AML-193 (cell line): Measurements from ENCODE around the gene MVB12B.

Source experiments
- DNase-seq, 2 experiments: peaks; one replicate each; lab custom pipeline; 2025; lab: John Stamatoyannopoulos, UW

Gene MVB12B

GRCh38 chr9:126506361-126507317 is 180.0 kb downstream of the MVB12B start:
- no peak for DNase-seq

- DNase-seq = no peak
Measured at GRCh38 chr9:126507318-126508109, 180.9 kb downstream of the MVB12B start.

- DNase-seq = no peak
Measured at GRCh38 chr9:126508171-126508591, 181.6 kb downstream of the MVB12B start.

- no peak for DNase-seq
Measured at GRCh38 chr9:126508928-126509327, 182.3 kb downstream of the MVB12B start.

DNA sequence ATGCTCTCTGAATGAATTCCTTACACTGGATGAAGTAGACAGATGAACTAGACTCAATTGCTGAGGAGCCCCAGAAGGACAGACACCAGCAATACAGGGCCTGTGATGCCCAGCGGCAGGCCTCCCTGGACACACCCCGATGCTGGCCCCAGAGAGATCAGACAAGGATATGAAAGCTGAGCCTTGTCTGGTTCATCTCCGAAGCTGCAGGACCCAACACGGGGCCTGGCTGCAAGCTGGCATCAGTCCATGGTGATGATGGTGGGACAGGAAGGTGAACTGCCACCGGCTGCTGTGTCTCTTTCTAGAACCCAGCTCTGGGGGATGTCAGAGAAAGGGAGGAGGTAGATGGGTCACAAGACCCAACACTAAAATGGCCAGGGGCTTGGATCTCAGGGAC is 183.1 kb downstream of the MVB12B start:
- no peak for DNase-seq

DNA sequence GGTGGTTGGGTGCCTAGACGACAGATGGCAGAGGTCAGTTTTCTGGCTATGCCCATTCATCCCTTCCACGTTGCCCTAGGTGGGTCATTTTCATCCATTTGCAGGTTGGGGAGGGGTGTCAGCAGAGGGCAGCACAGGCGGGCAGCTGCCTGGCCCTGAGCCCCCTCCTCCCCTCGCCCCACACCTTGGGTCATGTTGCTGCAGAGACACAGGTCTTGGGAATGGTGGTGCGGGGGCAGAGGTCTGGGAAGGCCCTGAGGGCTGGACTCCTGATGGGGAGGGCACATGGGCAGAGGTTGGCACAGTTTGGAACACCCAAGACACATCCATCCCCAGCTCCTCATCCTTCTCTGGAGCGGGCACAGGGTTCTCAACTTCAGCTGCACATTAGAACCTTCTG is 183.9 kb downstream of the MVB12B start:
- no peak for DNase-seq

- DNase-seq = no peak
Measured at GRCh38 chr9:126511411-126511810, 184.8 kb downstream of the MVB12B start.

DNA sequence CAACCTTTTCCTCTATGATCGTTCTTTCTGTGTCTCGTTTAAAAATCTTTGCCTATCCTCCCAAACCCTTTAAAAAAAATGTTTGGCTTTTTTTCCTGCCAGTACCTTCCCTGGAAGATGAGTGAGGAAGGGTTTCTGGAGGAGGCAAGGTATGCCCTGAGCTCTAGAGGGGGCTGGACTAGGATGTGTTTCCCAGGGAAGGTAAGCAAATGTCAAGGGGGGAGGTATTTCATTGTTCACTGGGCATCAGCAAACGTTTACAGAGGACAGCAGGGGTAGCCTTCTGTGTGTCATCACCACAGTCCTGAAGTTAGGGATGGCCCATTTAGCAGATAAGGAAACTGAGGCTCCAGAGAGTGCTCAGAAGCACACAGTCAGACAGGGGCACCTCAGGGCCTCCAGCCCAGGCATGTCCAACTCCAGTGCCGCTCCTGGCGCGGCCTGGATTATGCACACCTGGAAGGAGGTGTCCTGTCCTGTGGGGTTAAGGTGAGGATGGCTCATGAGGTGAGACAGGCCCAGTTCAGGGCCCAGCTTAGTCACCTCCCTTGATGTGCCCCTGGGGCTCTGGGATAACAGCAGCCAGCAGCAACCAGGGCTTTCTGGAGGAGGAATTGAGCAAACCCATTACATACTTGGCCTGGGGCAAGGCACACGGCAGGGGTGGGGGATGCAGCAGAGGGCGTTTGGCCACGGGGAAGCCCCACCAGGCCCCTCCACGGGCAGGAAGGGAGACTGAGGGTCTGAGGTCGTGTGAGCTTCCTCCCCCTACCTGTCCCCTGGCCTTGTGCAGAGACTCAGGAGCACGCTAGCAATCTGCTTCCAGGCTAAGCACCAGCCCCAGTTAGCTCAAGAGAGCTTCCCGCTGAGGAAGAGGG is 186.8 kb downstream of the MVB12B start:
- DNase-seq = no peak

GRCh38 chr9:126514037-126514821 is 187.6 kb downstream of the MVB12B start:
- DNase-seq = no peak

- DNase-seq = no peak
Measured at GRCh38 chr9:126515001-126515872, 188.6 kb downstream of the MVB12B start.

DNA sequence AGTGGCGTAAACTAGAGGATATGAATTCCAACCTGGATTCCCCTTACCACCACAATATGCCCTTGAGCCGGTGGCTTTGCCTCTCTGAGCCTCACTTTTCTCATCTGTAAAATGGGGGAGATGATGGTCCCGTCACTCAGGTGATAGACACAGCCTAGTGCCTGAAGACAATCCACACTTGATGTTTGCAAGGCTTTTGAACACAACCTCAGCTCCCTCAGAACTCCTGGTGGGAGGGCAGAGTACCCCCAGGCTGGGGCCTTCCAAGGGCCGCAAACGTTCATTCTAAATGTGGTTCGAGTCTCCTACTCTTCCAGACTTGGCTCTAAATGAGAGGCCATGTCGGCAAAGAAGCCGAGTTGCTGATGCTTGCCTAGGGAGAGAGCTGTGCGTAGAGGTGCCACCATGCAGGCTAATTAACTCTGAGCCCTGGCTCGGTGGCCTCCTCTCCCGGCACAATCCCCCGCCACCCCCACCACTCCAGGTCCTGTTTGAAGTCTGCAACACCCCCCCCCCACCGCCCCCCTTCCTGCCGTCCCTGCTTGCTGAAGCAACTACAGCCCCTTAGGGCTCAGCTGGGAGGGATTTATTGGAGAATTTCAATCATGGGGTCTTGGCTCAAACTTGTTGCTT is 189.4 kb downstream of the MVB12B start:
- no peak for DNase-seq

DNA sequence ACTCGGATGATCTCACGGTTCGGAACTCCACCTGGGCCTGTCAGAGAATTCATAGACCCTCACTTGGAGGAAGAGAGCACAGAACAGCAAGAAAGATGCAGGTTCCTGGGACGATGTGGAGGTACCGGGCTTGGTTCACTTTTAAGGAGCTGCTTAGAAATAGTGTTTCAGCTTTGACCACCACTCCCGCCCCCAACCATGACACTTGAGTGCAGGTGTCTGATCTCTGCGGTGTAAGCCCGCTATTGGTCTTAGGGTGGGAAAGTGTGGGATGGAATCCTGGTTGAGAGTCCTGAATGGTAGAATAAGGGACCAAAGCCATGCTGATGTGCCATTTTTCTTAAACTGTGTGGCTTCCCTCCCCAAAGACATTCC is 189.9 kb downstream of the MVB12B start:
- DNase-seq = no peak

DNA sequence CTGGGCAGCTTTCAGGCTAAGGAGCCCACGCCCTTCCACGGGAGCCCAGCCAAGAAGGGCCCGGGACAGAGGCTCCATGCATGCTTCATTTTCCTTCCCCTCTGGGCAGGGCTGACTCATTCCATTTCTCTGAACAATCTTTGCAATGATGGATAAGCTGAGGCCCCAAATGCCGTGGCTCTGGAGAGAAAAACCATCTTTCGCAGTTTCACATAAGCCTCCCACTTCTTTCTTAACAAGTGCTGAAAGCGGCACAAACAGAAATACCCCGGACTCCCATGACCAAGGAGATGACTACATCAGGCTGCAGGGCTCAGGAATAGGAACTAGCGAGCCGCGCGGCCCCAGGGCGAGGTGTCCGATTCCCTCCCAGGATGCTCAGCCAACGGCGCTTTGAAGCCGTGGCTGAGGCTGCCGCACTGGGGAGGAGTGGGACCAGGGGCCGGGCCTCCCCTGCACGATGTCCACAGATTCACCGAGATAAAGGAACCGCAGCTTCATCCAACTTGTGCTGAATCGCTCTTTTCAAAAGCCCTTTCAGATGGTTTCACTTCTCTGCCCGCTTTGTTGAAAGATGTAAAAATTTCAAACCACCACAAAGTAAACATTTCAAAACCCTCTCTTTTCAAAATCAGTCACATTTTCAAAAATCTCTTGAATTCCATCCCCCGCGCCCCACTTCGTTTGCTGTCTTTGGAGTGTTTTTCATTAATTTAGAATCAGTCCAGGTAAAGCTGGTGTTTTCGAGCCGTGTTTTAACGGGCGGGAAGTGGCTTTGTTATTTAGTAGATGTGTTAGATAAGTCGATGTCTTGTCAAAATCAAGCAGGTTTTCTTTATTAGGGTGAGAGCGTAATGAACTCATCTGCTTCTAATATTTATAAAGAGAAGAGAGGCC is 190.6 kb downstream of the MVB12B start:
- DNase-seq = peak; percentile 36 to 48

DNA sequence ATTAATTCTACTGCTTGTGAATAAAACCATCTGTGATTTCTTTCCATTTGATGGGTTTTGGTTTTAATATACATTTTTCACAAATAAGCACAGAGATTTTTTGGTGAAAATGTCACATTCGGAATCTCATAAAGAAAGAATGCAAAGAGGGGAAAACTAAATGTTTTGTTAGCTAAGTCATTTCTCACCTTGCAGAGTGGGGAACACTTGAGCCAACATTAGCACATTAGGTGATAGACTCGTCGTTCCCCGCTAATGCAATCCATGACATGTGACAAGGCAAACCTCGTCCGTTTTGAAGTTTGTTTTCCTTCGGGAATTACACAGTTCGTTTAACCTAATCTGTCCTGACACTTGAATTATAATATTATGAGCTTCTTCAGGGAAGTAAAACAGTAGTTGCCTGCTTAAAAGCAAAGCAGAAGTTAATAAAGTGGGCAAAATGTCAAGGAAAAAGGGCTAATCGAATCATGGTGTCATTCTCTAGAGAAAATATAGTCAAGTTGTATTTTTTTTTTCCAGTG is 191.3 kb downstream of the MVB12B start:
- no peak for DNase-seq

DNA sequence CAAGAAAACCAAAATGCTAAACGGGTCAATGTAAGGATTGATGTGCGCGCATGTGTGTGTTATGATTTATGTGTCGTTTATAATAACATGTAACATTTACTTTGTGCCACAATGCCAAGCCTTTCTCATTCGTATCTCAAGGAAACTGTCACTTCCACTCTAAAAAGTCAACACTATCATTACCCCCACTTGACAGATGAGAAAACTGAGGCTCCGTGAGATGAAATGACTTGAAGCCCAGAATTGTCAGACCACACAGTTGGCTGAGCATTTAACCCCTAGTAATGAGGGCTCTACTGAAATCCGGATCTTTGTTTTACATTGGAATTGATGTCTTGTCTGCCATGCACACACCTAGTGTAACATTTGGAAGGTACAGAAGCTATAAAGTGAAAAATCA is 192.1 kb downstream of the MVB12B start:
- no peak for DNase-seq

GRCh38 chr9:126519660-126520420 is 193.2 kb downstream of the MVB12B start:
- DNase-seq = no peak

DNA sequence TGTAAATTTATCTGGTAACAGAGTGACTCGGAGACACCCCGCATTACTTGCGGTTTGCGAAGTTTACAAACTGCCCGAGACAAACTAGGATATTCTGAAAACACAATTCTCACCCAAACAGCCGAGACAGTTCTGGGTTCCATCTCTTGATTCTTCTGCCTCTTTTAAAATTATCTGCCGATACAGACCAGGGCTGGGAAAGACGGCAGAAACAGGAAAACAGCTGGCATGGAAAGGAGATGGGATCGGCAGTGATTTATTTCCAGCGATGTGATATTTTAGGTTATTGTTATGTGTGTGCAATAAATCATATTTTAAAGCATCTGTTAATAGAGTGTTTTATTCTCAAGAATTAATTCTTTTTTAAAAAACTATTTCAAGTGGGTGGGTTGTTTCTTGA is 193.8 kb downstream of the MVB12B start:
- no peak for DNase-seq

DNA sequence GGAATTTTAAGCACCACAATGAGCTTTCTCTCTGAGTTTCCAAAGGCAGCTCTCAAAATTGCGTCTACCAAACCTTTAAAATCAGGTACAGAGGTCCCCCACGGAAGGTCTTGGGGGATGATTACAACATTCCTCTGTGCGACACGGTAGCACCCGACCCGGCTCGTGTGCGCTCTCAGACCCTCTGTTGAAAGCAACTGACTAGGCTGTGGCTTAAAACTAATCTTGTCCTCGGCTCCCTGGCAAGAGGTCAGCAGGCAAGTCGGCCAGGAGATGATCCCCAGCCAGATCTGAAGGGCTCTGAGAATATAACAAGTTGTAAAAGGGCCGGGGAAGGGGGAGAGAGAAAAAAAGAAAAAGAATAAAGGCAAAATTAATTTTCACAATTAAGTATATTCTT is 194.5 kb downstream of the MVB12B start:
- no peak for DNase-seq
